HG03558 (cell line): ENCODE measurements around the gene MMP14.
"Not testable (repeated sequence)": the region's sequence is repeated elsewhere in the genome, so short reads cannot be mapped to it uniquely, and the experiment has no call there.

Experiments used
- ATAC-seq: cut with Tn5 transposase; IDR thresholded peaks from one replicate; pipeline ENCODE4 v1.9.1; 2021; ENCODE audit warnings: moderate number of reproducible peaks; ENCODE audit not compliant: unreplicated experiment; ENCODE audit errors: extremely low read depth

Gene MMP14

GRCh38 chr14:22836301-22837113 is at the start of gene MMP14:
Gene MMP14, plus strand, starts transcription at chr14:22836585. Its CDS starts 233 bp downstream, at chr14:22836818.
- ATAC-seq, result no peak

- ATAC-seq, result no peak
These were observed 49.7 kb upstream of the MMP14 start for GRCh38 chr14:22786685-22787084.

DNA sequence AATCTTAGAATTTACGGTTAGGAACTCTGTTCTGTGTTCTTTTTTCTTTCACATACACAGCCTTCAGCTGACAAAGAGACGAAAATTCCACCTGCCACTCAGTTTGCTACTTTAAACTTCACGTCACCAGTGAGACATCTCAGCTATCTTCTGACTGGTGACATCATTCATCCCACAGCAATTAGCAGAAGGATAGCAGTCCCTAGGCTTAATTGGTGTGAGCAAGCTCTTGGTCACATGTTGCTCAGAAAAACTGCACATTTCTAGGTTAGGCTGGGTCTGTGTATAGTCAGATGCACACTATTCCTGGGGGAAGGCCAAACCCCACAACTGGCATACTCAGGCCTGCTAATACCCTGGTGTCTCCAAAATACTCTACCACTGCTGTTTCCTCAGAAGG is 45.1 kb upstream of the MMP14 start:
- ATAC-seq, result no peak

- no peak for ATAC-seq
These were observed 44.2 kb upstream of the MMP14 start for GRCh38 chr14:22792158-22792557.

DNA sequence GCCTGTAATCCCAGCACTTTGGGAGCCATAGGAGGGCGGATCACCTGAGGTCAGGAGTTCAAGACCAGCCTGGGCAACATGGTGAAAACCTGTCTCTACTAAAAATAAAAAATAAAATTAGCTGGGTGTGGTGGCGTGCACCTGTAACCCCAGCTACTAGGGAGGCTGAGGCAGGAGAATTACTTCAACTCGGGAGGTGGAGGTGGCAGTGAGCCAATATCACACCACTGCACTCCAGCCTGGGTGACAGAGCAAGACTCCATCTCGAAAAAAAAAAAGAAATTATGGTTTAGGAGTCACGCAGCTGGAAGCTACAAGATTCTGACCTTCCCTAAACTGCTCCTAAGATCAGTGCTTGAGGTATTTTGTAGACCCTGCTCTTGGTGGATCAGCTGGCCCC is 42.8 kb upstream of the MMP14 start:
- ATAC-seq, result not testable (repeated sequence)

DNA sequence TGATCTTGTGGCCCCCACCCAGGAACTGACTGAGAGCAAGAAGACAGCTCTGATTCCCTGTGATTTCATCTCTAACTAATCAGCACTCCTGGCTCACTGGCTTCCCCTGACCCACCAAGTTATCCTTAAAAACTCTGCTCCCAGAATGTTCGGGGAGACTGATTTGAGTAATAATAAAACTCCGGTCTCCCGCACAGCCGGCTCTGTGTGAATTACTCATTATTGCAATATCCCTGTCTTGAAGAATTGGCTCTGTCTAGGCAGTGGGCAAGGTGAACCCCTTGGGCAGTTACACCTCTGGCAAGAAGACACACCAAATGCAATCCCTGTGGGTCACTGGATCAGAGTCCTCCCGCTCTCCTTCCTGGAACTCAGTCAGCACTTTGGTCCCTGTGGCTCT is 42.4 kb upstream of the MMP14 start:
- no peak for ATAC-seq

DNA sequence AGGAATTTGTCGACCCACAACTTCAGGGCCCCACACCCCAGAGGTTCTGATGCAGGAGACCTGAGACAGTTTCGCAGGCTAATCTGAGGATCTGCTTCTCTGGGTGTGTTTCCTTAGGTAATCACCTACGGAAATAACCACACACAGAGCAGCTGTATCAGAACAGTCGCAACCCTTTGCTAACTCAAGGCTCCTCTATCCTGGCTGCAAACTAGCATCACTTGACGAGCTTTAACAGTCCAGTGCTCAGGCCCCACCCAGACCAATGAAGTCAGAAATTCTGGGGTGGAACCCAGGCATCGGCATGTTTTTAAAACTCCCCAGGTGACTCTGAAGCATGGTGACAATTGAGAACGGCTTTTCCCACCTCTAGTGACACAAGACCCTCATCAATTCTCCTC is 41.8 kb upstream of the MMP14 start:
- no peak for ATAC-seq

DNA sequence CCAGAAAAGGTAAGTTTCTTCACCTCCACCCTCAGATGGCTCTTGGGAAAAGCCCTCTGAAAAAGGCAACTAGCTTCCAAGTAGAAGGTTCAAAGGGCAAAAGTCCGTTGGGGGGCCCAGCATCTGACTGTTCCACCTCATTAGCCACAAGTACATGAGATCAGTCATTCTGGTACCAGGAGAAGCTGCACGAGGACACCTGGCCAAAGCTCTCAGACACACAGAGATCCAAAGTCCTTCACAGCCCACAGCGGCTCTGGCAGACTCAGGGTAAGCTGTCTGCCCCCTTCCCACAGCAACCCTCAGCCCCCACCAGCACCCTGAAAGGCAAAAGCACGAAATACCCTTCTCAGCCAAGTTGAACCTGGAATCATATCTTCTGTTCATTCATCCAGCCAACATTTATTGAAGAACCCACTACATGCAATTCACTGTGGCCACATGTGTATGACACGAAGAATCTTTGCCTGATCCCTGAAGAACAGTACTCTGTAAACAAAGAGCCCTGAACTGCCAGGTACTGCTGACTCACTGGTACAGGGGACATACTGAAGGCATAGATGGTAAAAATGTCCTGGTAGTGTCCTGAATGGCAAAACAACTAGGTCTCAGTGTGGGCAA is 40.2 kb upstream of the MMP14 start:
- ATAC-seq, result no peak

DNA sequence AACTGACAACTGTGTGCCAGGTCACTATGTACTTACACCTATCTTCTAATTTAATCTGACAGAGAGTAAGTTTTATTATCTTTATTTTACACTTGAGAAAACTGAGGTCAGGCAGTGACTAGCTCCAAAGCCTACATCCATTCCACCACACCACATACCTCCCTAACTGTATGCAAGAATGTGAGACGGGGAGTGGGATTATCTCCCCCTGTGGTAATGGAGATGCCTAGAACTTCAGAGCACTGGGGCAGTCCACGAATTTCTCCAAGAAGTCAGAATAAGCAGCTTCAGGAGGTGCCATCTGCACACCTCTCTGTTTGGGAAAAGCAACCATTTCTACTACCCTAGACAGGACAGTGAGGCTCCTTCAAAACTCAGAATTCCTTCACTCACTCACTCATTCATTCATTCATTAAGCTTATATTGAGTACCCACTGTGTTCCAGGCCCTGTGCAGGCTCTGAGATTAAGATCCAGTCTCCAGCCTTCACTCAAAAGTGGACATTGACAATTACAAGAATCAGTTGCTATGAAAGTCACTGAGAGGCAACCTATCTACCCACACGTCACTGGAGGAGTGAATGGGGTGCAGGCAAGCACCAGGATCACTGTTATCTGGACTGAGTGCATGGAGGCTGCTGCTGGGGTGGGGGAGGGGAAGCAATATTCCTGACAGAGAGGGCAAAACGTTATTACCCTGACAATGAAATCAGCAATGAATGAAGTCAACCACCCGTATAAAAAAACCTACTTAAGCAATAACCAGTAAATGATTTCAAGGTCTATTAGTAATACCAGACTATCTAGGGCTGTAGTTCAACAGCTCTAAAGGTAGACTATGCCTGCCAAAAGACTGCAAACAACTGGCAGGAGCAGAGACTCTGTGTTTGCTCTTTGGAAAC is 39.1 kb upstream of the MMP14 start:
- ATAC-seq, result no peak

DNA sequence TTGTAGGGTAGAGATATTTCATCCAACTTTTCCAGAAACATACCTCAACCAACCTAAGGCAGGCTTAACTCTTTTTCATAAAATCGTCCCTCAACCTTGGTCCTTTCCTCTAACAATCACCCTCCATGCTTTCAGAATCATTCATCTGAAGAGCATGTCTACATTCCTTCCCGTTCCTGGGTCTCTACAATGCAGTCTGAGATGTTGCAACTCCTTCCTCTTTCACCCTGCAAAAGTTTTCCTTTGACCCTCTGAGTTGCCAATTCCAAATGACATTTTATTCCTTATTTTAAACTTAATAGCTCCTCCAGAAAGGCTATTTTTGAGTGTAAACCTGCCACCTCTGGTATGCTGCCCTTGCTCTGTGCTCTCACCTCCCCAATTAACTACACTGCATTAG is 37.9 kb upstream of the MMP14 start:
- no peak for ATAC-seq

GRCh38 chr14:22800346-22800745 is 36.0 kb upstream of the MMP14 start:
- ATAC-seq, result no peak

GRCh38 chr14:22801716-22802115 is 34.7 kb upstream of the MMP14 start:
- ATAC-seq, result no peak

DNA sequence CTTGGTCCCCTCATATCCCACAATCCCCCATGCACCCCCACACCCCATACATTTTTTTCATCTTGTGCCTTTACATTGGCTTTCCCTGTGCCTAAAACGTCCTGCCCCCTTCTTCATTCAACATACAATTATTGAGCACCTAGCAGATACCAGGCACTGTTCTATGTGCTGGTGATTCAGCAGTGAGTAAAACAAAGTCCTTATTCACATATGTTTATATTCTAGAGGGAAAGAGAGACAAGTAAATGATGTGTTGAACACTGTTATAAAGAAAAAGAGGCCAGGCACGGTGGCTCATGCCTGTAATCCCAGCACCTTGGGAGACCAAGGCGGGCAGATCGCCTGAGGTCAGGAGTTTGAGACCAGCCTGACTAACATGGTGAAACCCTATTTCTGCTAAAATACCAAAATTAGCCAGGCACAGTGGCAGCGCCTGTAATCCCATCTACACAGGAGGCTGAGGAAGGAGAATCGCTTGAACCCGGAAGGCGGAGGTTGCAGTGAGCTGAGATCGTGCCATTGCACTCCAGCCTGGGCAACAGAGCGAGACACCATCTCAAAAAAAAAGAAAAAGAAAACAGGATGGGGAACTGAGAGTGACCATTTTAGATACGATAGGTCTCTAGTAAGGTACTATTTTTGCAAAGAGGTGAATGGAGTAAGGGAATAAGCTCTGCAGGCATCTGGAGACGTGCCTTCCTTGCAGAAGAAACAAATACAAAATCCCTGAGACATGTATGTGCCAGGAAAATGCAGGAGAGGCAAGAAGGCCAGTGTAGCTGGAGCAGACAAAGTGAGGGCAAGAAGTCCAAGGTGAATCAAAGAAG is 33.3 kb upstream of the MMP14 start:
- ATAC-seq, result no peak

- ATAC-seq, result no peak
These were observed 32.8 kb upstream of the MMP14 start for GRCh38 chr14:22803687-22803974.

DNA sequence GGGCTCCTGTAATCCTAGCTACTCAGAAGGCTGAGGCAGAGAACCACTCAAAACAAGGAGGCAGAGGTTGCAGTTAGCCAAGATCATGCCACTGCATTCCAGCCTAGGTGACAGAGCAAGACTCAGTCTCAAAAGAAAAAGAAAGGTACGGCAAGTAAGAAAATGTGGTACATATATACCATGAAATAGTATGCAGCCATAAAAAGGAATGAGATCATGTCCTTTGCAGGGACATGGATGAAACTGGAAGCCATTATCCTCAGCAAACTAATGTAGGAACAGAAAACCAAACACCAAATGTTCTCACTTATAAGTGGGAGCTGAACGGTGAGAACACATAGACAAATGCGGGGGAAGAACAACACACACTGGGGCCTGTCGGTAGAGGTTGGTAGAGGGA is 31.1 kb upstream of the MMP14 start:
- not testable (repeated sequence) for ATAC-seq

GRCh38 chr14:22807432-22808087 is 28.8 kb upstream of the MMP14 start:
- no peak for ATAC-seq

DNA sequence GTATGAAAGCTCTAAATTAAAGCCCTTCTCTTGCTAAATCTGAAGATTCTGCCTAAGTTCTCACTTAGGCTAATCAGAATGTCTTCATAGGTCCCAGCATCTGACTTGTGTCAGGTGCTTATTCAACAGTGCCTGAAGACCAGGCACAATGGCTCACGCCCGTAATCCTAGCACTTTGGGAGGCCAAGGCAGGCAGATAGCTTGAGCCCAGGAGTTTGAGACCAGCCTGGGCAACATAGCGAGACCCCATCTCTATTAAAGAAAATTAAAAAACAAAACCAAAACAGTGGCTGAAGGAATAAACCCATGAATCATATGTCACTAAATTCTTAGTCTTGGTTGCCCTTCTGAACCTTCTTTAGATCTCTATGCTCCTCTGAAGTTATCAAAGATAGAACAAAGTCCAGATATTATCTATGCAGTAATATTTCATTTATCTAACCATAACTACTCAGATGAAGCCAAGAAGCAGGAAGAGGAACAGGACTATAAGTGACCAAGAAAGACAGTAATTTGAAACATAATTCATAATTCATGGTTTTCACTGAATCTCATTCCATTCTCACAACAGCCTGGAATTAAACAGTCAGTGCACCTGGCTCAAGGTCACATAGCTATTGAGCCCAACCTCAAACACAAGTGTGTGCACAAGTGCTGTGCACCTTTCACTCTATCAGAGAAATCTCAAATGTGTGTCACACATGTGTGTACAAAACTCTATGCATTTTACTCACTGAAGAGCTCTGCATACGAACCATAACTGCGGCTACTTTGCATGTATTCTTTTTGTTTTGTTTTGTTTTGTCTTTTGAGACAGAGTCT is 27.8 kb upstream of the MMP14 start:
- no peak for ATAC-seq

DNA sequence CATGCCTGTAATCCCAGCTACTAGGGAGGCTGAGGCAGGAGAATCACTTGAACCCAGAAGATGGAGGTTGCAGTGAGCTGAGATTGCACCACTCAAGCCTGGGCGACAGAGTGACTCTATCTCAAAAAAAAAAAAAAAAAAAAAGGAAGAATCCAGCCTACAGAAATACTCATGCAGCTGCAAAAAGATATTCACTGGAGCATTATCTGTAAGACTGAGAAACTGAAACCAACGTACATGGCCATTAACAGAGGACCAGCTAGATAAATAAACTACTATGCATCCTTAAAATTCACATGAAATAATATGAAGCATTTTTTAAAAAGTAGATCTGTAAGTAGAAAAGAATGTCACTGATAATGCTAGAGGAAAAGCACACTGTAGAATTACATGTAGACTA is 24.7 kb upstream of the MMP14 start:
- ATAC-seq, result no peak

GRCh38 chr14:22812744-22813143 is 23.6 kb upstream of the MMP14 start:
- no peak for ATAC-seq
